ENCODE data around the gene AIRE. TPM values are rescaled to one million over a fixed set of nuclear protein-coding genes. Genes with fewer than 3 reads are reported as not detected.

AIRE gene
- total RNA-seq, 4 donors from 2014 or later, result 0.21 TPM; not detected in 3

DNA sequence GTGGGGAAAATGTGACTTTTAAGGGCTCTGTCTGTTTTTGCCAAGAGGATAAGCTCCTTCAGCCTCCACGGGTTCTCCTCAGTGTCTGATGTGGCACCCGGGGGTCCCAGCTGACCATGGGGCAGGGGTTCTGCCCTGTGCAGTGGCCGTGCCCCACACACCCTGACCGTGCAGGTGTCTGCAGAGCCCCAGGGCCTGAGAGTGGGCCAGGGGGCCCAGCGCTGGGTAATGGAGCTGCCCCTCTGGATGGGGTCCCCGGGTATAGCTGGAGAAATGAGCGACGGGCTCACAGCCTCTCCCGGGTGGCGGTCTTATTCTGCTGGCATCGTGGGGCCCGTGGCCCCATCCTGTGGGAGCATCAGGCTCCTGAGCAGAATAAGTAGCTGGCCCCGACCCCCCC is 11.2 kb downstream of the AIRE start:
- Histone ChIP-seq H3K36me3 (no peaks in the 10 kb centered on the region), H3K27ac (no peak overlapping the region), H3K4me1 (peaks cover 0 to 16% of the 10 kb centered on the region in 2 donors), H3K27me3 (no peaks in the 10 kb centered on the region), H3K9me3 (no peaks in the 10 kb centered on the region), H3K4me3 (no peak overlapping the region)
- intact Hi-C loops (cut with DNase I; ENCODE audit: low total_unique reads), result no loop called here
- DNase-seq, result no peak
- TF ChIP-seq CTCF (IDR thresholded peaks at IDR 0.05), result no peak
- TF ChIP-seq POLR2A (IDR thresholded peaks at IDR 0.05), result no peak

DNA sequence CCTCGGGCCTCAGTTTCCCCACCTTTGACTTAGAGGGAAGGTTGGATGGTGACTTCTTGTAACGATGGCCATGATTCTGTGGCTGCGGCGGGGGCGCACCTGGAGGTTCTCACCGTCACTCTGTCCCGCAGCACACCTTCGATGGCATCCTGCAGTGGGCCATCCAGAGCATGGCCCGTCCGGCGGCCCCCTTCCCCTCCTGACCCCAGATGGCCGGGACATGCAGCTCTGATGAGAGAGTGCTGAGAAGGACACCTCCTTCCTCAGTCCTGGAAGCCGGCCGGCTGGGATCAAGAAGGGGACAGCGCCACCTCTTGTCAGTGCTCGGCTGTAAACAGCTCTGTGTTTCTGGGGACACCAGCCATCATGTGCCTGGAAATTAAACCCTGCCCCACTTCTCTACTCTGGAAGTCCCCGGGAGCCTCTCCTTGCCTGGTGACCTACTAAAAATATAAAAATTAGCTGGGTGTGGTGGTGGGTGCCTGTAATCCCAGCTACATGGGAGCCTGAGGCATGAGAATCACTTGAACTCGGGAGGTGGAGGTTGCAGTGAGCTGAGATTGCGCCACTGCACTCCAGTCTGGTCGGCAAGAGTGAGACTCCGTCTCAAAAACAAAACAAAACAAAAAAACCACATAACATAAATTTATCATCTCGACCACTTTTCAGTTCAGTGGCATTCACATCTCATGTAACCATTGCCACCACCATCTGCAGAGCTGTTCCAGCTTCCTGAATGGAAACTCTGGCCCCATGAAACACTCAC is 12.0 kb downstream of the AIRE start:
- intact Hi-C loops (cut with DNase I; ENCODE audit: low total_unique reads), result no loop called here
- Histone ChIP-seq H3K27me3 (no peaks in the 10 kb centered on the region), H3K9me3 (no peaks in the 10 kb centered on the region), H3K36me3 (no peaks in the 10 kb centered on the region), H3K27ac (no peak overlapping the region), H3K4me1 (peaks cover 0 to 16% of the 10 kb centered on the region in 2 donors), H3K4me3 (no peak overlapping the region)
- TF ChIP-seq CTCF (IDR thresholded peaks at IDR 0.05) (peak; percentile 62 to 87 (median 74)), POLR2A (IDR thresholded peaks at IDR 0.05) (no peak)
- DNase-seq, result peak; percentile 76 to 81

- no peak for DNase-seq
These were observed 12.6 kb downstream of the AIRE start for GRCh38 chr21:44298301-44298700.

GRCh38 chr21:44299085-44299457 is 13.4 kb downstream of the AIRE start:
- no peaks in the 10 kb centered on the region for H3K27me3 ChIP-seq
- DNase-seq, result no peak
- TF ChIP-seq CTCF (IDR thresholded peaks at IDR 0.05) (no peak), POLR2A (IDR thresholded peaks at IDR 0.05) (no peak)
- peaks cover 0 to 16% of the 10 kb centered on the region in 2 donors for H3K4me1 ChIP-seq
- peak overlapping the region; percentile 89 for H3K27ac ChIP-seq
- no peaks in the 10 kb centered on the region for H3K9me3 ChIP-seq
- intact Hi-C loops (cut with DNase I; ENCODE audit: low total_unique reads), result no loop called here
- no peaks in the 10 kb centered on the region for H3K36me3 ChIP-seq
- peak overlapping the region; percentile 57 to 85 for H3K4me3 ChIP-seq

More at GRCh38 chr21:44298301-44298700, 12.6 kb downstream of the AIRE start:
- no peak overlapping the region for H3K4me3 ChIP-seq
- H3K9me3 ChIP-seq, result no peaks in the 10 kb centered on the region
- no peak overlapping the region for H3K27ac ChIP-seq
- intact Hi-C loops (cut with DNase I; ENCODE audit: low total_unique reads), result no loop called here
- H3K36me3 ChIP-seq, result no peaks in the 10 kb centered on the region
- TF ChIP-seq POLR2A (IDR thresholded peaks at IDR 0.05) (no peak), CTCF (IDR thresholded peaks at IDR 0.05) (no peak)
- H3K4me1 ChIP-seq, result peaks cover 0 to 16% of the 10 kb centered on the region in 2 donors
- H3K27me3 ChIP-seq, result no peaks in the 10 kb centered on the region

GRCh38 chr21:44299458-44300261 is 14.0 kb downstream of the AIRE start, which contains the start of gene PFKL:
TSS of gene PFKL (plus strand) at chr21:44300053. CDS start at chr21:44300106, 53 bp downstream.
- peak within 1 kb of the TSS; percentile 89 for H3K27ac ChIP-seq
- H3K27me3 ChIP-seq, result no peaks in the 10 kb centered on the region
- H3K9me3 ChIP-seq, result no peaks in the 10 kb centered on the region
- H3K4me1 ChIP-seq, result peaks cover 0 to 14% of the 10 kb centered on the region in 2 donors
- DNase-seq, result peak; percentile 57 to 70
- no peaks in the 10 kb centered on the region for H3K36me3 ChIP-seq
- intact Hi-C loops (cut with DNase I; ENCODE audit: low total_unique reads), result no loop called here
- TF ChIP-seq POLR2A (IDR thresholded peaks at IDR 0.05) (peak in 1 of 2 donors; percentile 34), CTCF (IDR thresholded peaks at IDR 0.05) (no peak)
- peak within 1 kb of the TSS; percentile 57 to 85 for H3K4me3 ChIP-seq

All from uterus (tissue), 4 donors.